Activated CD8-positive, alpha-beta T cell treated with anti-CD3 and anti-CD28 coated beads for 36 hours (primary cell): ENCODE data around the gene GLRX5. TPM values are rescaled to one million over a fixed set of nuclear protein-coding genes. Genes with fewer than 3 reads are reported as not detected.
"Not testable (repeated sequence)": the region's sequence is repeated elsewhere in the genome, so short reads cannot be mapped to it uniquely, and the experiment has no call there.

ENCODE experiments used
- ATAC-seq: fragments of 200-7000 bp; cut with Tn5 transposase; one replicate; pipeline ENCODE4 v1.10.0; 2021; ENCODE audit warnings: mild to moderate bottlenecking, moderate library complexity
- CTCF ChIA-PET: fragments of 350-600 bp; sonication (Branson Sonifier 250); formaldehyde crosslinking; loops from one replicate; lab custom pipeline; 2021; ENCODE audit warnings: antibody characterized with exemption; lab: Charles Lee
- POLR2A ChIA-PET: fragments of 350-600 bp; sonication (Branson Sonifier 250); formaldehyde crosslinking; loops from one replicate; lab custom pipeline; 2021; ENCODE audit warnings: antibody characterized with exemption; lab: Charles Lee
- DNase-seq: peaks from one replicate; pipeline ENCODE4 v3.0.0-alpha.2; 2020
- H3K27ac Mint-ChIP-seq: one replicate; pipeline ENCODE4 v1.8.0; 2021; ENCODE audit warnings: mild to moderate bottlenecking, mixed read lengths
- H3K27me3 Mint-ChIP-seq: one replicate; pipeline ENCODE4 v1.8.0; 2021; ENCODE audit warnings: mixed read lengths
- H3K36me3 Mint-ChIP-seq: one replicate; pipeline ENCODE4 v1.8.0; 2021; ENCODE audit warnings: low read depth, mixed read lengths
- H3K4me1 Mint-ChIP-seq: one replicate; pipeline ENCODE4 v1.8.0; 2021; ENCODE audit warnings: low read depth, mixed read lengths
- H3K4me3 Mint-ChIP-seq: one replicate; pipeline ENCODE4 v1.8.0; 2021; ENCODE audit warnings: mild to moderate bottlenecking, moderate library complexity, mixed read lengths
- H3K9me3 Mint-ChIP-seq: one replicate; pipeline ENCODE4 v1.8.0; 2021; ENCODE audit warnings: mixed read lengths
- CTCF ChIP-seq: fragments of 200-600 bp; IDR thresholded peaks from one replicate; pipeline ENCODE4 v1.8.0; 2022; ENCODE audit warnings: antibody characterized with exemption, mild to moderate bottlenecking
- intact Hi-C: fragments of 100-400 bp; cut with micrococcal nuclease; formaldehyde crosslinking; loops from one replicate; pipeline ENCODE4 v1.10.0; 2022
- total RNA-seq, 2 experiments: library from RNA; stranded (reverse); gene quantifications; one replicate each; pipeline ENCODE4 v1.2.3, GENCODE V29; 2021

The GLRX5 gene
- total RNA-seq, 2 experiments from 2014 or later = 47.3 to 47.8 TPM

GRCh38 chr14:95507174-95507573, 27.7 kb upstream of the GLRX5 start:
- H3K27me3 Mint-ChIP-seq = no peaks in the 10 kb centered on the region
- ATAC-seq (no peak), DNase-seq (no peak)
- no peaks in the 10 kb centered on the region for H3K9me3 Mint-ChIP-seq
- peaks cover 72% of the 10 kb centered on the region for H3K4me1 Mint-ChIP-seq
- intact Hi-C loops = no loop called here
- ChIA-PET CTCF (interaction anchor here (1.1 to 2.4 kb wide), 3 partner anchors 9 to 65 kb away, joined by 4 to 7 read pairs (median 5); partner anchors contain the start of gene SYNE3), POLR2A (interaction anchor here (0.9 to 4.0 kb wide), 4 partner anchors 9 to 16 kb away, joined by 3 to 24 read pairs (median 5); partner anchors contain the start of gene SYNE3)
- peaks cover 50% of the 10 kb centered on the region for H3K36me3 Mint-ChIP-seq
- no peak for TF ChIP-seq CTCF
- H3K4me3 Mint-ChIP-seq = no peak overlapping the region
- peak overlapping the region; percentile 34 for H3K27ac Mint-ChIP-seq

DNA sequence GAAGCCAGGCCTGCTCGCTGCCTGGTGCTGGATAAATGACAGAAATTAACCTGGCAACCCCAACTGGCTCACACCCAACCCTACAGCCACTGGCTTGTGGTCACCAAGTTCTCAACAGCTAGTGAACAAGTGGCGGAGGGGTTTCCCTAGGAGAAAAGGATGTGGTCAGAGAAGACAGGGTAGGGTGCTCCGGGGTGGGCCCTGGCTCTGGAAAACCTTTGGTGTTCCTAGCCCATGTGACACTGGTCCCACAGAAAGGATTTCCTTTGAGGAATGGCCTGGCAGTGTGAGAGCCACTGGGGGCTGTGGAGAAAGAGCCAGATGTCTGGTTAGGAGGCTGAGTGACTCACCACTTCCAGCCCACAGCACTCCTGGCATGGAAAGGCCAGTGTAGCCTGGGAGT, 27.1 kb upstream of the GLRX5 start:
- intact Hi-C loops = no loop called here
- CTCF ChIA-PET = interaction anchor here (1.1 to 2.4 kb wide), 5 partner anchors 8 to 65 kb away, joined by 4 to 7 read pairs (median 5); partner anchors contain the start of gene SYNE3
- H3K27me3 Mint-ChIP-seq = no peaks in the 10 kb centered on the region
- TF ChIP-seq CTCF = no peak
- H3K4me3 Mint-ChIP-seq = no peak overlapping the region
- POLR2A ChIA-PET = interaction anchor here (0.9 to 1.5 kb wide), 4 partner anchors 12 to 65 kb away, joined by 3 to 5 read pairs (median 4); no protein-coding TSS in a partner anchor
- no peaks in the 10 kb centered on the region for H3K9me3 Mint-ChIP-seq
- H3K4me1 Mint-ChIP-seq = peaks cover 69% of the 10 kb centered on the region
- ATAC-seq (peak; percentile 45), DNase-seq (peak; percentile 64)
- H3K36me3 Mint-ChIP-seq = peaks cover 47% of the 10 kb centered on the region
- H3K27ac Mint-ChIP-seq = peak overlapping the region; percentile 49

- H3K9me3 Mint-ChIP-seq = no peaks in the 10 kb centered on the region
- no peak for TF ChIP-seq CTCF
- intact Hi-C loops = no loop called here
- DNase-seq (no peak), ATAC-seq (no peak)
- ChIA-PET POLR2A (interaction anchor here (1.1 to 1.5 kb wide), 3 partner anchors 12 to 66 kb away, joined by 3 to 5 read pairs (median 5); no protein-coding TSS in a partner anchor), CTCF (interaction anchor here (1.0 to 1.5 kb wide), 6 partner anchors 8 to 66 kb away, joined by 3 to 5 read pairs (median 4); partner anchors contain the start of gene SYNE3)
- H3K36me3 Mint-ChIP-seq = peaks cover 50% of the 10 kb centered on the region
- H3K4me3 Mint-ChIP-seq = no peak overlapping the region
- no peaks in the 10 kb centered on the region for H3K27me3 Mint-ChIP-seq
- peaks cover 73% of the 10 kb centered on the region for H3K4me1 Mint-ChIP-seq
- H3K27ac Mint-ChIP-seq = peak overlapping the region; percentile 49
These were observed 26.5 kb upstream of the GLRX5 start for GRCh38 chr14:95508377-95508776.

GRCh38 chr14:95509495-95509894, 25.4 kb upstream of the GLRX5 start:
- POLR2A ChIA-PET = interaction anchor here (0.9 kb wide), 1 partner anchor 9 kb away, joined by 3 read pairs; no protein-coding TSS in a partner anchor
- H3K36me3 Mint-ChIP-seq = peaks cover 42% of the 10 kb centered on the region
- H3K4me3 Mint-ChIP-seq = no peak overlapping the region
- CTCF ChIA-PET = interaction anchor here (1.0 to 1.8 kb wide), 3 partner anchors 13 to 67 kb away, joined by 3 to 5 read pairs (median 3); no protein-coding TSS in a partner anchor
- H3K27me3 Mint-ChIP-seq = no peaks in the 10 kb centered on the region
- DNase-seq (no peak), ATAC-seq (no peak)
- H3K27ac Mint-ChIP-seq = no peak overlapping the region
- intact Hi-C loops = no loop called here
- TF ChIP-seq CTCF = no peak
- H3K9me3 Mint-ChIP-seq = no peaks in the 10 kb centered on the region
- H3K4me1 Mint-ChIP-seq = peaks cover 72% of the 10 kb centered on the region

DNA sequence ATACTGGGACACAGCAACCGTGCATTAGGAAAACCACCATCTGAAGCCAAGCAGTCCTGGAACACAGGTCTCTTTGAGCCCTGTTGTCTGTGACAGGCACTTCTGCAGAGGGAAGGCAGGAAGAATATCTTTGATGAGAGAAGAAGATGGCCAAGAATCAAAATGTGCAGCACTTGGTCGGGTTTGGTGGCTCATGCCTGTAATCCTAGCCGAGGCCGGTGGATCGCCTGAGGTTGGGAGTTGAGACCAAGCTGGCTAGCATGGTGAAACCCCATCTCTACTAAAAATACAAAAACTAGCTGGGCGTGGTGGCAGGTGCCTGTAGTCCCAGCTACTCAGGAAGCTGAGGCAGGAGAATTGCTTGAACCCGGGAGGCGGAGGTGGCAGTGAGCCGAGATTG, 24.5 kb upstream of the GLRX5 start:
- H3K4me3 Mint-ChIP-seq, DNase-seq, ATAC-seq, H3K27me3 Mint-ChIP-seq, H3K27ac Mint-ChIP-seq, H3K9me3 Mint-ChIP-seq, POLR2A ChIA-PET, intact Hi-C loops: not testable (repeated sequence)
- Mint-ChIP-seq H3K4me1 (peaks cover 71% of the 10 kb centered on the region), H3K36me3 (peaks cover 45% of the 10 kb centered on the region)
- CTCF ChIA-PET = interaction anchor here (1.1 to 1.8 kb wide), 2 partner anchors 23 to 68 kb away, joined by 3 to 5 read pairs; no protein-coding TSS in a partner anchor
